ENCODE results near the gene BRWD1. TPM values are rescaled to one million over a fixed set of nuclear protein-coding genes. Genes with fewer than 3 reads are reported as not detected.

The BRWD1 gene
- total and polyA plus RNA-seq, 2 of the 13 experiments (the other 11 are each of a cell fraction or from before 2014, with no cell fraction given) = 13.9 to 28.0 TPM

GRCh38 chr21:39150316-39150715 is 163.1 kb downstream of the BRWD1 start:
- POLR2A ChIA-PET = no interaction called here
- no peak for ATAC-seq
- WGBS (ENCODE audit: low lambda C conversion rate) = 60% methylated on average over 6 of the region's 6 CpGs

More at GRCh38 chr21:39150316-39150715, 163.1 kb downstream of the BRWD1 start:
- in situ Hi-C loops (cut with HindIII; ENCODE audit: extremely low pct_ligation_motif_present, low pct_unique_long_range_greater_than_20kb) (no loop called here), intact Hi-C loops (cut with micrococcal nuclease; ENCODE audit: unreplicated experiment) (no loop called here)
- H3K9ac ChIP-seq (ENCODE audit: insufficient read depth, low read depth, low read length) = no peak overlapping the region
- no TSS peak for BruUV-seq (replicated peaks)
- no peak for DNase-seq (ENCODE audit: low spot score)
- H3K27ac ChIP-seq (ENCODE audit: extremely low read length, insufficient read depth, low read length) = no peak overlapping the region
- no peak for TF ChIP-seq ZNF546 (CRISPR knock-in tag; conservative IDR thresholded peaks at IDR 0.05)
- no peak for TF ChIP-seq ATF4 (CRISPR knock-in tag; IDR thresholded peaks at IDR 0.05)
- no peak for TF ChIP-seq PPARG (CRISPR knock-in tag; conservative IDR thresholded peaks at IDR 0.05)
- no peak for TF ChIP-seq ZNF703 (CRISPR knock-in tag; IDR thresholded peaks at IDR 0.05; ENCODE audit: borderline replicate concordance)
- no peak for TF ChIP-seq SIN3B (IDR thresholded peaks at IDR 0.05; ENCODE audit: low read length)
- no peak for TF ChIP-seq ZNF572 (CRISPR knock-in tag; IDR thresholded peaks at IDR 0.05)
- no peak for TF ChIP-seq ZFP1 (CRISPR knock-in tag; IDR thresholded peaks at IDR 0.05)
- no peak for TF ChIP-seq LRRFIP1 (CRISPR knock-in tag; conservative IDR thresholded peaks at IDR 0.05)
- no peak for TF ChIP-seq REXO4 (CRISPR knock-in tag; IDR thresholded peaks at IDR 0.05; ENCODE audit: borderline replicate concordance)
- TF ChIP-seq TRIM22 (IDR thresholded peaks at IDR 0.05) = no peak
- TF ChIP-seq ZNF331 (CRISPR knock-in tag; IDR thresholded peaks at IDR 0.05) = no peak
- TF ChIP-seq IRX3 (CRISPR knock-in tag; IDR thresholded peaks at IDR 0.05; ENCODE audit: borderline replicate concordance, low read depth) = no peak
- H3K27me3 ChIP-seq (ENCODE audit: control insufficient read depth in 1 of 2, insufficient read depth in 2 of 2, low read length in 2 of 2) = peaks cover 0 to 19% of the 10 kb centered on the region in 2 experiments; a peak in 2 of 5 replicates
- no peak for FAIRE-seq
- no peaks in the 10 kb centered on the region for H3K36me3 ChIP-seq (replicated peaks in 1 of 2; ENCODE audit: control insufficient read depth in 1 of 2, insufficient read depth in 2 of 2, low read length in 2 of 2)
- no peaks in the 10 kb centered on the region for H3K9me3 ChIP-seq (ENCODE audit: low read length)
- no peaks in the 10 kb centered on the region for H3K79me2 ChIP-seq (ENCODE audit: insufficient read depth, low read length)
- H3K4me1 ChIP-seq (ENCODE audit: insufficient read depth, low read length) = no peaks in the 10 kb centered on the region
- no peak overlapping the region for H3K4me3 ChIP-seq (replicated peaks in 1 of 3; ENCODE audit: insufficient read depth in 1 of 3, low read depth in 2 of 3, low read length in 3 of 3)
- H2AFZ ChIP-seq (ENCODE audit: low read length) = no peak overlapping the region
- CTCF ChIA-PET (ENCODE audit: low intra/inter-chr PET ratio, low total read pairs) = no interaction called here
- no peak overlapping the region for H3K4me2 ChIP-seq (ENCODE audit: low read depth, low read length)
- H4K20me1 ChIP-seq (ENCODE audit: insufficient read depth, low read length) = no peaks in the 10 kb centered on the region
